Right hindlimb (tissue), 1 donor: ENCODE measurements around the gene ACP4.
"Not testable (repeated sequence)": the region's sequence is repeated elsewhere in the genome, so short reads cannot be mapped to it uniquely, and the experiment has no call there.

Source experiments
- DNase-seq: peaks from one replicate; pipeline ENCODE4 v3.0.0-alpha.2; 2018

The ACP4 gene

GRCh38 chr19:50790396-50790795, at the start of gene ACP4:
TSS of gene ACP4 (plus strand) at chr19:50790415. CDS start at chr19:50790415, 0 bp downstream.
- no peak for DNase-seq

DNA sequence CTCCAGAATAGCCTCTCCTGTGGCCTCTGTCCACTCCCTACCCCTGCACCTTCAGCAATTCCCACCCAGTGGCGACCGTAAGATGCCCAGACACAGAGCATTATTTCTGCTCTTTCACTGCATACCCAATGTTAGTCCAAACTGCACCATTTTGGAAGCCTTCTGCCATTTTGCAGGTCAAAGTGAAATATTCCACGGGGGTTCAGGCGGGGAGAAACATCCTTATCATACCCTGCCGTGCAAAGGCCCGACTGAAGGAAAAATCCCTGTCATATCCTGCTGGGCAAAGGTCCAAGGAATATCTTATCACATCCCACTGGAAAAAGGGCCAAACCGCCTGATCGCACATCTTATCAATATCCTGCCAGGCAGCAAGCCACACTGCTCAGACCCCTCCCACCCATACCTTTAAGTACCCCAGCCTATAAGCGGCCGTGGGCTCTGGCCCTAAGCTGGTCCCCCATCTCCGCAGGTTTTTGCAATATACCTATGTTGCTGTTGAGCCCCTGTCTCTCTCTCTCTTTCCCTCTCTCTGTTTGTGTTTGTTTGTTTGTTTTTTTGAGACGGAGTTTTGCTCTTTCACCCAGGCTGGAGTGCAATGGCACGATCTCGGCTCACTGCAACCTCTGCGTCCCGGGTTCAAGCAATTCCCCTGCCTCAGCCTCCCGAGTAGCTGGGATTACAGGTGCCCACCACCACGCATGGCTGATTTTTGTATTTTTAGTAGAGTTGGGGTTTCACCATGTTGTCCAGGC, 48.9 kb upstream of the ACP4 start:
- DNase-seq = no peak

GRCh38 chr19:50743537-50743936, 46.7 kb upstream of the ACP4 start:
- DNase-seq = no peak

DNA sequence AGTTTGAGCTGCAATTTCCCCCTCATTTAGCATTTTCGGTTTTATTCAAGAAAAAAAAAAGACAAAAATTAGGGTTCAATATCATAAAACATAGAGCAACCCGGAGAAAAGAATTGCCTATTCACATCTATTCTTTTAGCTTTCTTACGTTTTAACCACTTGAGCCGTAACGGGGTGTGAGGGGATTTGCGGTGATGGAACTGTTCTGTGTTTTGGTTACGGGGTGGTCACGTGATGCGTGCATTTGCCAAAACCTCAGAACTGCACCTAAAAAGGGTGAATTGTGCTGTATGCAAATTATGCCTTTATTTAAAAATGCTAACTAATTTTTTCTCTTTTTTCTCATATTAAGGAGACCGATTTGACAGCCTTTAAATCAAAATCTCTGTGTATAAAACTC, 45.0 kb upstream of the ACP4 start:
- no peak for DNase-seq

GRCh38 chr19:50747141-50747540, 43.1 kb upstream of the ACP4 start:
- DNase-seq = not testable (repeated sequence)

DNA sequence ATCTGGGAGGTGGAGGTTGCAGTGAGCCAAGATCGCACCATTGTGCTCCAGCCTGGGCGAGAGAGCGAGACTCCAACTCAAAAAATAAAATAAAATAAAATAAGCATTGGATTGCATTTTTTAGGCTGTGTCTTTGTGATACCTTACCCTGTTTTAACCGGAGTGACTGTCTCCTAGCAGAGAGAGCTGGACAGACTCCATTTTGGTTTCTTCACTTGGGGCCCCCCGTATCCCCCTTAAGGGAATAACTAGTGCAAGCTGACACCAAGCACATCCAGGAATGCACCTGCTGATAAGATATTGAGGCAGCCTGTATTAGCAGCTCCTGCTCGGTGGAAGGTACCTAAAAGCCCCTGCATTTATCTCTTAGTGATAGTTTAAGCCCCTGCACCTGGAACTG, 40.7 kb upstream of the ACP4 start:
- no peak for DNase-seq

- DNase-seq = no peak
Measured at GRCh38 chr19:50750010-50750409, 40.2 kb upstream of the ACP4 start.

GRCh38 chr19:50753879-50754278, 36.3 kb upstream of the ACP4 start:
- no peak for DNase-seq

DNA sequence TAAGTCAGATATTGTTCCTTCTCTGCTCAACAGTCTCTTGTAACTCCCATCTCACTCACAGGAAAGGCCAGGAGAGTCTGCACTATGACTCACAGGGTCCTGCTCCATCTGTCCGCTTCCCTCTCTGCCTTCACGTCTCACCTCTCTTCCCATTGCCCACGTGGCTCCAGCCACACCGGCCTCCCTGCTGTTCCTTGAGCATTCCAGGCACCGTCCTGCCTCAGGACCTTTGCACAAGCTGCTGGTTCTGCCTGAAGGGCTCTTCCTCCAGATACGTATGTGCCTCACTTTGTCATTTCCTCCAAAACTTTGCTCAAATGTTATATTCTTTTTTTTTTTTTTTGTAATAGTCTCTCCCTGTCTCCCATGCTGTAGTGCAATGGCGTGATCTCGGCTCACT, 34.0 kb upstream of the ACP4 start:
- not testable (repeated sequence) for DNase-seq

DNA sequence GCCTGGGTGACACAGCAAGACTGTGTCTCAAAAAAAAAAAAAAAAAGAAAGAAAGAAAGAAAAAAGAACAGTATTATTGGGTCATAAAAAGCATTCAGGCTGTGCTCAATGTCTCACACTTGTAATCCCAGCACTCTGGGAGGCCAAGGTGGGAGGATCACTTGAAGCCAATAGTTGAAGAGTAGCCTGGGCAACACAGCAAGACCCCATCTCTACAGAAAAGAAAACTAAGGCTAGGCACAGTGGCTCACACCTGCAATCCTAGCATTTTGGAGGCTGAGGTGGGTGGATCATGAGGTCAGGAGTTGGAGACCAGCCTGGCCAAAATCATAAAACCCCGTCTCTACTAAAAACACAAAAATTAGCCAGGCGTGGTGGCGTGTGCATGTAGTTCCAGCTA, 32.6 kb upstream of the ACP4 start:
- DNase-seq = not testable (repeated sequence)

- DNase-seq = not testable (repeated sequence)
Measured at GRCh38 chr19:50759076-50759475, 31.1 kb upstream of the ACP4 start.

- DNase-seq = no peak
Measured at GRCh38 chr19:50759886-50760285, 30.3 kb upstream of the ACP4 start.

DNA sequence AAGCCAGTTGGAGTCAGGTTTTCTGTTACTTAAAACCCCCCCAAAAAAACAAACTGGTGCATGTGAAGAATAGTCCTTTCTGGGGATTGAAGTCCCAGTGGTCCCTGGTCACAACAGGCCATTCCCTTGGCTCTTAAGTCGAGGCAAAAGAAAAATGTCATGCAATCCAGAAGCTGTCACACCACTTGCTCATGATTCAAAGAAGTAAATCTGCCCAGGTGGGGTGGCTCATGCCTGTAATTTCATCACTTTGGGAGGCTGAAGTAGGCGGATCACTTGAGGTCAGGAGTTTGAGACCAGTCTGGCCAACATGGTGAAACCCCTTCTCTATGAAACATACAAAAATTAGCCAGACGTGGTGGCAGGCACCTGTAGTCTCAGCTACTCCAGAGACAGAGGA, 28.7 kb upstream of the ACP4 start:
- not testable (repeated sequence) for DNase-seq

- not testable (repeated sequence) for DNase-seq
Measured at GRCh38 chr19:50763521-50763920, 26.7 kb upstream of the ACP4 start.

DNA sequence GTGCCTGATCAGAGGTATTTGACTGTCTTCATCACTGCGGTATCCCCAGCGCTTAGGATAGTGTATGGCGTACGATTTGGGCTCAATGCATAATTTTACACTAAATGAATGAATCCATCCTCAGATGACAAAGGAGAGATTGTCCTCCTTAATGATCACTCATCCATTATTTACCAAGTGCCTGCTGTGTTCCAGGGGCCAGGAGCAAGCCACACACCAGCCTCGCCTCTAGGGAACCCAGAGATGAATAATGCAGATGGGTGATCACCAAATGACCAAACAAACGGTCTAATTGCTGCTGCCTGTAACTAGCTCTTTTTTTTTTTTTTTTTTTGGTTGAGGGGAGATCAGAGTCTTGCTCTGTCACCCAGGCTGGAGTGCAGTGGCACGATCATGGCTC, 25.8 kb upstream of the ACP4 start:
- no peak for DNase-seq

DNA sequence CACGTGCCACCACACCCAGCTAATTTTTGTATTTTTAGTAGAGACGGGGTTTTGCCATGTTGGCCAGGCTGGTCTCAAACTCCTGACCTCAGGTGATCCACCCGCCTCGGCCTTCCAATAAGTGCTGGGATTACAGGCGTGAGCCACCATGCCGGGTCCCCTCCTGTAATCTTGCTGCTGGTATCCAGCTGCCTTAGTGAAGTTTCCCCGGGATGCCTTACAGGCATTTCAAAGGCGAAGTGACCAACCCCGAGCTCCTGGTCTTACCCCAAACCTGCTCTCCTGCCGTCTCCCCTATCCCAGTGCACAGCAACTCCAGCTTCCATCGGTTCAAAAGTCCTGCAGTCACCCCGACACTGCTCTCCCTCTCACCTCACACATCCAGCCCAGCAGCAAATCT, 23.5 kb upstream of the ACP4 start:
- DNase-seq = not testable (repeated sequence)

GRCh38 chr19:50767263-50767662, 23.0 kb upstream of the ACP4 start:
- DNase-seq = not testable (repeated sequence)

DNA sequence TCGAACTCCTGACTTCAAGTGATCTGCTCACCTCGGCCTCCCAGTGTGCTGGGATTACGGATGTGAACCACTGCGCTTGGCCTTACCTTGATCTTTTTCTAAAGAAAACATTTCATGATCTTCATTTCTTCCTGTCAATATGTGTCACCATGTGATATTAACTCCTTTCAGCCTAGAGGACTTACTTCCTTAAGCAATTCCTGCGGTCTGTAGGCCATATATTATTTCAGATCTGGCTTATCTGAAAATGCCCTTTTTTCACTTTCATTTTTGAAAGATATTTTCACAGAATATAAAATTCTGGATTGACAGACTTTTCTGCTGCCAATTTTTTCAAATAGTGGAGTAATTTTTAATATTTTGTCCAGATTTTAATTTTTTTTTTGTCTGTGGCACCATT, 21.9 kb upstream of the ACP4 start:
- no peak for DNase-seq

GRCh38 chr19:50770164-50770563, 20.1 kb upstream of the ACP4 start, which contains the start of gene GPR32:
TSS of gene GPR32 (plus strand) at chr19:50770464. CDS start at chr19:50770601, 137 bp downstream.
- not testable (repeated sequence) for DNase-seq

GRCh38 chr19:50770888-50771287, 19.3 kb upstream of the ACP4 start:
- DNase-seq = no peak

DNA sequence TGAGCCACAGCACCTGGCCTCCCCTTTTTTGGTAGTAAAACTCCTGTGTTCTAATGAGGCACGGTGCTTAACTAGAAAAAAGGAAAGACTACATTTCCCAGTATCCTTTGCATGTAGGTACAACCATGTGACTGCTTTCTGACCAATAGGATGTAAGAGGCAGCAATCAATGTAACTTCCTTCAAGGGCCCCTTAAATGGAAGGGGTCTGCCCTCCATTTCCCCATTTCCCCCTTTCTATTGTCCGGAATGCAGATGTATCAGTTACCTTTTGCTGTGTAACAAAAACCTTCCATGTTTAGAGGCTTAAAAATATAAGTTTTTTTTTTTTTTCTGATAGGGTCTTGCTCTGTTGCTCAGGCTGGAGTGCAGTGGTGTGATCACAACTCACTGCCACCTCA, 17.7 kb upstream of the ACP4 start:
- no peak for DNase-seq

DNA sequence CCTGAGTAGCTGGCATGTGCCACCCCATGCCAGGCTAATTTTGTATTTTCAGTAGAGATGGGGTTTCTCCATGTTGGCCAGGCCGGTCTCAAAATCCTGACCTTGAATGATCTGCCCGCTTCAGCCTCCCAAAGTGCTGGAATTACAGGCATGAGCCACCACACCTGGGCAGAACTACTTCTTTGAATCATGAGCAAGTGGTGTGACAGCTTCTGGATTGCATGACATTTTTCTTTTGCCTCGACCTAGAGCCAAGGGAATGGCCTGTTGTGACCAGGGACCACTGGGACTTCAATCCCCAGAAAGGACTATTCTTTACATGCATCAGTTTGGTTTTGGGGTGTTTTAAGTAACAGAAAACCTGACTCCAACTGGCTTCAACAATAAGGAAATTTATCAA, 17.3 kb upstream of the ACP4 start:
- not testable (repeated sequence) for DNase-seq

GRCh38 chr19:50773454-50773853, 16.8 kb upstream of the ACP4 start:
- not testable (repeated sequence) for DNase-seq

DNA sequence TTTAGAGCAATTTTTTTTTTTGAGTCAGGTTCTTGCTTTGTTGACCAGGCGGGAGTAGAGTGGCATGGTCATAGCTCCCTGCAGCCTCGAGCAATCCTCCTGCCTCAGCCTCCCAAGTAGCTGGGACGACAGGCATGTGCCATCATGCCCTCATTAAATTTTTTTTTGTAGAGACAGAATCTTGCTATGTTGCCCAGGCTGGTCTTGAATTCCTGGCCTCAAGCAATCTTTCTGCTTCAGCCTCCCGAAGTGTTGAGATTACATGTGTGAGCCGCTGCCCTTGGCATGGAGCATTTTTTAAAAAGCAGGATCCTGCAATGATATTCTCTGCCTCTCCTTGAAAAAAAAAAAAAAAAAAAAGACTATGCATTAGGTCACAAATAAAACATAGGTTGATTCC, 14.1 kb upstream of the ACP4 start:
- DNase-seq = no peak

DNA sequence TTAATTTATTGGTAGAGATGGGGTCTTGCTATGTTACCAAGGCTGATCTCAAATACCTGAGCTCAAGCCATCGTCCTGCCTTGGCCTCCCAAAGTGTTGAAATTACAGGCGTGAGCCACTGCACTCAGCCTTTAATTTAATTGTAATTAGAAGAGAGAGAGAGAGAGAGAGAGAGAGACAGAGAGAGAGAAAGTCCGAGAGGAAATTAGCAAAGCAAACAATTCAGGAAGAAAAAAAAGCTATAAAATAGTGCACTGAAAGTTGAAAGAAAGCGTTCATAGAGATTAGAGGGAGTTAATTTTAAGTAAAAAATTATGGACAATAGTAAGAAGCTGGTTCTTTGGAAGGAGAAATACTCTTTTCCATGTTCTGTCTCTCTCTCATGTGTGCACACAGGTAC, 13.0 kb upstream of the ACP4 start:
- DNase-seq = no peak
